ENCODE results near the gene LRRTM4.

The LRRTM4 gene

GRCh38 chr2:76998152-76998551, 524.0 kb downstream of the LRRTM4 start:
- no peak overlapping the region for H3K4me3 ChIP-seq (ENCODE audit: control insufficient read depth, low read depth, low read length)
- DNase-seq (ENCODE audit: low read depth) = no peak
- no peak for TF ChIP-seq CTCF (IDR thresholded peaks at IDR 0.05; ENCODE audit: control insufficient read depth, insufficient read depth, low read depth, low read length, missing control alignments)

- DNase-seq (ENCODE audit: low read depth) = no peak
- H3K4me3 ChIP-seq (ENCODE audit: control insufficient read depth, low read depth, low read length) = no peak overlapping the region
- no peak for TF ChIP-seq CTCF (IDR thresholded peaks at IDR 0.05; ENCODE audit: control insufficient read depth, insufficient read depth, low read depth, low read length, missing control alignments)
Observed at GRCh38 chr2:76997296-76997695, 524.9 kb downstream of the LRRTM4 start.

- no peak for TF ChIP-seq CTCF (IDR thresholded peaks at IDR 0.05; ENCODE audit: control insufficient read depth, insufficient read depth, low read depth, low read length, missing control alignments)
- H3K4me3 ChIP-seq (ENCODE audit: control insufficient read depth, low read depth, low read length) = no peak overlapping the region
- DNase-seq (ENCODE audit: low read depth) = no peak
Observed at GRCh38 chr2:76985387-76986136, 536.6 kb downstream of the LRRTM4 start.

- TF ChIP-seq CTCF (IDR thresholded peaks at IDR 0.05; ENCODE audit: control insufficient read depth, insufficient read depth, low read depth, low read length, missing control alignments) = no peak
- H3K4me3 ChIP-seq (ENCODE audit: control insufficient read depth, low read depth, low read length) = no peak overlapping the region
- DNase-seq (ENCODE audit: low read depth) = no peak
Observed at GRCh38 chr2:76984359-76984758, 537.8 kb downstream of the LRRTM4 start.

GRCh38 chr2:76980067-76980787, 541.9 kb downstream of the LRRTM4 start:
- DNase-seq (ENCODE audit: low read depth) = no peak
- no peak for TF ChIP-seq CTCF (IDR thresholded peaks at IDR 0.05; ENCODE audit: control insufficient read depth, insufficient read depth, low read depth, low read length, missing control alignments)
- no peak overlapping the region for H3K4me3 ChIP-seq (ENCODE audit: control insufficient read depth, low read depth, low read length)

GRCh38 chr2:76977846-76978727, 544.1 kb downstream of the LRRTM4 start:
- TF ChIP-seq CTCF (IDR thresholded peaks at IDR 0.05; ENCODE audit: control insufficient read depth, insufficient read depth, low read depth, low read length, missing control alignments) = no peak
- no peak overlapping the region for H3K4me3 ChIP-seq (ENCODE audit: control insufficient read depth, low read depth, low read length)
- DNase-seq (ENCODE audit: low read depth) = no peak

Measured in AG09309 (cell line).